Central memory CD4-positive, alpha-beta T cell (primary cell): ENCODE data around the gene COL6A6.
A peak's percentile ranks its signal among the peaks of the same experiment; 100 is the strongest.
"Not testable (repeated sequence)": the region's sequence is repeated elsewhere in the genome, so short reads cannot be mapped to it uniquely, and the experiment has no call there.

ENCODE experiments used
- DNase-seq: peaks from one replicate; pipeline ENCODE4 v3.0.0; 2022

Gene COL6A6

GRCh38 chr3:130533247-130533646, 16.3 kb downstream of the COL6A6 start:
- no peak for DNase-seq

- no peak for DNase-seq
These were observed 20.8 kb downstream of the COL6A6 start for GRCh38 chr3:130537673-130538304.

GRCh38 chr3:130539005-130539404, 22.0 kb downstream of the COL6A6 start:
- peak; percentile 14 for DNase-seq

- DNase-seq, result no peak
These were observed 26.3 kb downstream of the COL6A6 start for GRCh38 chr3:130543322-130543721.

- no peak for DNase-seq
These were observed 30.1 kb downstream of the COL6A6 start for GRCh38 chr3:130546920-130547679.

- not testable (repeated sequence) for DNase-seq
These were observed 30.7 kb downstream of the COL6A6 start for GRCh38 chr3:130547680-130548065.

- DNase-seq, result no peak
These were observed 31.4 kb downstream of the COL6A6 start for GRCh38 chr3:130548356-130548755.

GRCh38 chr3:130557336-130558035, 40.5 kb downstream of the COL6A6 start:
- DNase-seq, result no peak

- no peak for DNase-seq
These were observed 41.4 kb downstream of the COL6A6 start for GRCh38 chr3:130558366-130558765.

- no peak for DNase-seq
These were observed 48.2 kb downstream of the COL6A6 start for GRCh38 chr3:130565224-130565623.
